AG04450 (cell line): Measurements from ENCODE around the gene METTL26. TPM values are rescaled to one million over a fixed set of nuclear protein-coding genes. Genes with fewer than 3 reads are reported as not detected.
A peak's percentile ranks its signal among the peaks of the same experiment; 100 is the strongest.

Experiments used
- CTCF ChIA-PET: fragments of 300-600, 350-600 bp; formaldehyde crosslinking; extraction: SDS; loops from one replicate; lab custom pipeline; 2022; ENCODE audit warnings: antibody characterized with exemption, inconsistent platforms; lab: Charles Lee
- POLR2A ChIA-PET: fragments of 350-600 bp; formaldehyde crosslinking; extraction: SDS; loops from one replicate; lab custom pipeline; 2021; ENCODE audit warnings: antibody characterized with exemption, inconsistent platforms; lab: Yijun Ruan, JAX
- DNase-seq: peaks from one replicate; pipeline ENCODE4 v3.0.0-alpha.2; 2011; ENCODE audit warnings: low read depth, low spot score
- H3K27ac ChIP-seq: one replicate; pipeline ENCODE4 v1.5.1; 2012; ENCODE audit warnings: low read depth, low read length, control low read depth
- H3K27me3 ChIP-seq: one replicate; pipeline ENCODE4 v1.6.0; 2012; ENCODE audit warnings: low read length; ENCODE audit not compliant: control insufficient read depth, insufficient read depth
- H3K4me3 ChIP-seq: 2 replicates; pipeline ENCODE4 v1.5.1; 2011; ENCODE audit warnings: mild to moderate bottlenecking, low read depth, low read length, control low read depth
- H3K9me3 ChIP-seq: 2 replicates; pipeline ENCODE4 v1.5.1; 2012; ENCODE audit warnings: low read length; ENCODE audit not compliant: control insufficient read depth, insufficient read depth
- CTCF ChIP-seq: IDR thresholded peaks from 2 replicates; pipeline ENCODE4 v1.5.1; 2011; ENCODE audit warnings: low read depth, low read length, control low read depth, inconsistent platforms
- polyA plus RNA-seq: library from polyadenylated mRNA; depleted of rRNA; stranded (reverse); fragments of >200 nt; gene quantifications from 2 replicates; pipeline ENCODE4 v1.2.3, GENCODE V29; 2011

Gene METTL26
- polyA plus RNA-seq, 1 experiment: 58.3 TPM

- no peaks in the 10 kb centered on the region; the same call in 1 of the 2 replicates for H3K9me3 ChIP-seq
- ChIA-PET POLR2A (no interaction called here), CTCF (no interaction called here)
- no peak overlapping the region for H3K27ac ChIP-seq
- no peaks in the 10 kb centered on the region for H3K27me3 ChIP-seq
- DNase-seq: no peak
- peak overlapping the region; percentile 80 for H3K4me3 ChIP-seq
- TF ChIP-seq CTCF: no peak
Observed at GRCh38 chr16:642189-643049, 6.3 kb upstream of the METTL26 start.

- peak; percentile 41 for DNase-seq
- no peak for TF ChIP-seq CTCF
- ChIA-PET CTCF (no interaction called here), POLR2A (no interaction called here)
- H3K9me3 ChIP-seq: no peaks in the 10 kb centered on the region; the same call in 1 of the 2 replicates
- H3K27ac ChIP-seq: no peak within 1 kb of the TSS
- no peaks in the 10 kb centered on the region for H3K27me3 ChIP-seq
- peak within 1 kb of the TSS; percentile 80 for H3K4me3 ChIP-seq
Observed at GRCh38 chr16:641326-642188, 5.5 kb upstream of the METTL26 start, which contains the start of gene MCRIP2. TSS of gene MCRIP2 (plus strand) at chr16:641828. CDS start at chr16:641992, 164 bp downstream.

GRCh38 chr16:640614-641013, 4.5 kb upstream of the METTL26 start:
- no peaks in the 10 kb centered on the region; the same call in 1 of the 2 replicates for H3K9me3 ChIP-seq
- no peak overlapping the region for H3K27ac ChIP-seq
- POLR2A ChIA-PET: no interaction called here
- peak overlapping the region; percentile 80 for H3K4me3 ChIP-seq
- DNase-seq: no peak
- CTCF ChIA-PET: interaction anchor here (0.7 kb wide), 1 partner anchor 225 kb away, joined by 5 read pairs; no protein-coding TSS in a partner anchor
- no peak for TF ChIP-seq CTCF
- no peaks in the 10 kb centered on the region for H3K27me3 ChIP-seq

GRCh38 chr16:638836-639235, 2.7 kb upstream of the METTL26 start:
- Histone ChIP-seq H3K4me3 (no peak overlapping the region), H3K9me3 (no peaks in the 10 kb centered on the region; the same call in 1 of the 2 replicates), H3K27me3 (no peaks in the 10 kb centered on the region), H3K27ac (no peak overlapping the region)
- CTCF ChIA-PET: no interaction called here
- DNase-seq: no peak
- TF ChIP-seq CTCF: no peak
- POLR2A ChIA-PET: no interaction called here
